HepG2 (cell line): ENCODE results near the gene ARHGAP45. TPM values are rescaled to one million over a fixed set of nuclear protein-coding genes. Genes with fewer than 3 reads are reported as not detected.
A peak's percentile ranks its signal among the peaks of the same experiment; 100 is the strongest.

Experiments
- BRD4 ChIP-seq: sonication (generic); formaldehyde crosslinking; IDR thresholded peaks from 2 replicates; pipeline ENCODE4 v1.4.0; 2020; ENCODE audit warnings: missing genetic modification reagents
- CEBPG ChIP-seq: IDR thresholded peaks from 2 replicates; pipeline ENCODE4 v1.6.1; 2016
- EP300 ChIP-seq, 3 experiments: sonication (generic) in 1 of 3; formaldehyde crosslinking in 1 of 3; IDR thresholded peaks; 2 replicates each; pipeline versions ENCODE4 v1.5.1 to v1.6.1; 2011 to 2020; ENCODE audit warnings: low read depth in 2 of 3, low read length in 2 of 3, borderline replicate concordance in 1 of 3, improper control_type of control experiment in 1 of 3, mild to moderate bottlenecking in 1 of 3, missing genetic modification reagents in 1 of 3, moderate library complexity in 1 of 3
- EZH2 ChIP-seq: conservative IDR thresholded peaks from 2 replicates; pipeline ENCODE4 v1.6.1; 2012; ENCODE audit warnings: mild to moderate bottlenecking, low read depth, low read length, moderate library complexity
- GPN1 ChIP-seq: sonication (generic); formaldehyde crosslinking; IDR thresholded peaks from 2 replicates; pipeline ENCODE4 v1.5.1; 2020; ENCODE audit warnings: missing genetic modification reagents, borderline replicate concordance
- JDP2 ChIP-seq: sonication (generic); formaldehyde crosslinking; IDR thresholded peaks from 2 replicates; pipeline ENCODE4 v1.8.1; 2022; ENCODE audit warnings: missing genetic modification reagents, borderline replicate concordance
- KMT2B ChIP-seq: IDR thresholded peaks from 2 replicates; pipeline ENCODE4 v1.6.1; 2016; ENCODE audit warnings: missing genetic modification reagents, missing compliant biosample characterization
- MED1 ChIP-seq: sonication (generic); formaldehyde crosslinking; IDR thresholded peaks from 2 replicates; pipeline ENCODE4 v1.4.0; 2020; ENCODE audit warnings: missing genetic modification reagents
- MLX ChIP-seq: IDR thresholded peaks from 2 replicates; pipeline ENCODE4 v1.6.1; 2016
- RBAK ChIP-seq: sonication (generic); formaldehyde crosslinking; IDR thresholded peaks from 2 replicates; pipeline ENCODE4 v1.5.1; 2020; ENCODE audit warnings: mild to moderate bottlenecking, missing genetic modification reagents
- TEAD3 ChIP-seq: optimal IDR thresholded peaks from 2 replicates; pipeline ENCODE3; 2016; ENCODE audit warnings: borderline replicate concordance
- ZFP90 ChIP-seq: sonication (generic); formaldehyde crosslinking; IDR thresholded peaks from 2 replicates; pipeline ENCODE4 v1.8.0; 2022; ENCODE audit warnings: missing genetic modification reagents, mild to moderate bottlenecking, inconsistent platforms, borderline replicate concordance
- ZIK1 ChIP-seq: sonication (generic); formaldehyde crosslinking; IDR thresholded peaks from 2 replicates; pipeline ENCODE4 v1.5.0; 2020; ENCODE audit warnings: mild to moderate bottlenecking, low read depth, missing genetic modification reagents, borderline replicate concordance
- ZMYM2 ChIP-seq: sonication (generic); formaldehyde crosslinking; IDR thresholded peaks from 2 replicates; pipeline ENCODE4 v1.8.0; 2022; ENCODE audit warnings: mild to moderate bottlenecking, missing genetic modification reagents
- ZNF124 ChIP-seq: sonication (generic); formaldehyde crosslinking; IDR thresholded peaks from 2 replicates; pipeline ENCODE4 v1.4.0; 2020; ENCODE audit warnings: missing genetic modification reagents
- ZNF354B ChIP-seq: sonication (generic); formaldehyde crosslinking; IDR thresholded peaks from 2 replicates; pipeline ENCODE4 v1.8.0; 2022; ENCODE audit warnings: mild to moderate bottlenecking, missing genetic modification reagents
- polyA plus RNA-seq, 8 experiments: library from polyadenylated mRNA; depleted of rRNA in 3 of 8; stranded (reverse) in 7 of 8; unstranded in 1 of 8; fragments of >200 nt; fragmentation: Illumina TruSeq in 4 of 8; extraction: Trizol in 4 of 8; gene quantifications; 2 replicates each; pipeline versions ENCODE4 v1.2.1 to v1.2.3, GENCODE V29; 2011 to 2016; ENCODE audit warnings: low read depth in 4 of 8, missing spikeins in 1 of 8, mixed read lengths in 1 of 8; ENCODE audit not compliant: insufficient read depth in 1 of 8
- total RNA-seq, 5 experiments: library from RNA; depleted of rRNA; stranded (reverse); fragments of >200 nt; fragmentation: Illumina TruSeq; extraction: Trizol; gene quantifications; 2 replicates each; pipeline ENCODE4 v1.2.3, GENCODE V29; 2016; ENCODE audit warnings: low read depth in 1 of 5
- TF ChIP-seq, protein P1 (sequence below): sonication (generic); formaldehyde crosslinking; conservative IDR thresholded peaks from 2 replicates; pipeline ENCODE4 v1.4.0; 2020; ENCODE audit warnings: missing genetic modification reagents
- TF ChIP-seq, protein P2 (sequence below): sonication (generic); formaldehyde crosslinking; IDR thresholded peaks from 2 replicates; pipeline ENCODE4 v1.4.0; 2020; ENCODE audit warnings: missing genetic modification reagents, borderline replicate concordance
- TF ChIP-seq, protein P3 (sequence below): sonication (generic); formaldehyde crosslinking; IDR thresholded peaks from 2 replicates; pipeline ENCODE4 v1.5.0; 2020; ENCODE audit warnings: missing genetic modification reagents, mild to moderate bottlenecking, borderline replicate concordance

The ARHGAP45 gene
- total and polyA plus RNA-seq, 2 of the 13 experiments (the other 11 are each of a cell fraction or from before 2014, with no cell fraction given), result 0.84 to 32.0 TPM

DNA sequence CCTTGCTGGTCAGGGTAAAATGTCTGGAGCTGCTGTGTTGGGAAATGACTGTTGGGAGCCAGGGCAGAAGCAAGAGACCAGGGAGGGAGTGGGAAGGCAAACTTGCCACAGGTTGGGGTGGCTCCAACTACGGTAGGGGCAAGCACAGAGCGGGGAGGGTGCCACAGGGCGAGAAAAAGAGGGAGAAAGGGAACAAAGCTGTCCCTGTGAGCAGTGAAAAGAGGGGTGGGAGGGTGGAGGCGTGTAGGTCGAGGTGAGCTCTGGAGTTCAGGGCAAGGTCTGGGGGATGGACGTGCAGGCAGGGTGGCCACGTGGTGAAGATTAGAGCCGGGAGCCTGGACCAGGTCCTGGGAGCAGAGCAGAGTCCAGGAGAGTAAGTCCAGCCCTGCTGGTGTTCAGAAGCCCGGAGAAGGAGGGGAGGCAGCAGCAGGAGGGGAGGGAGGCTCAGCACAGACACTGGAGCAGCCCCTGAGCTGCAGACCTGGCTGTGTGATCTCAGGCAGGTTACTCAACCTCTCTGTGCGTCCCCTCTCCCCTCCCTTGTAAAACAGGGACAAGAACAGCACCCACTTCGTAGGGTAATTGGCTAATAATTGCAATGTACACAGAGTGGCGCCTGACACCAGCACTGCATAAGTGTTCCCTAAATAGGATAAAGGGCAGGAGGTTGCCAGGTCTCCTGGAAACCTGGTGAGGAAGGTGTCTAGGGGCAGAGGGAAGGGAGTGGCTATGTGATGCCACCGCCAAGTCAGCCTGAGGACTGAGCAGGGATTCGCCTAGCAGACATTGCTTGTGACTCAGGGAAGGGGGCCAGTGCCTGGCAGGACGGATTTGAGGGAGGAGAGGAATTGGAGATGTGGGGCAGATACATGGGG, 31.4 kb downstream of the ARHGAP45 start (continued):
- TF ChIP-seq ZIK1 (CRISPR knock-in tag), result 0 out of 2 replicates have a peak, but pooled peaks have one; percentile 34
- no peak for TF ChIP-seq EZH2
- TF ChIP-seq, protein P1, sequence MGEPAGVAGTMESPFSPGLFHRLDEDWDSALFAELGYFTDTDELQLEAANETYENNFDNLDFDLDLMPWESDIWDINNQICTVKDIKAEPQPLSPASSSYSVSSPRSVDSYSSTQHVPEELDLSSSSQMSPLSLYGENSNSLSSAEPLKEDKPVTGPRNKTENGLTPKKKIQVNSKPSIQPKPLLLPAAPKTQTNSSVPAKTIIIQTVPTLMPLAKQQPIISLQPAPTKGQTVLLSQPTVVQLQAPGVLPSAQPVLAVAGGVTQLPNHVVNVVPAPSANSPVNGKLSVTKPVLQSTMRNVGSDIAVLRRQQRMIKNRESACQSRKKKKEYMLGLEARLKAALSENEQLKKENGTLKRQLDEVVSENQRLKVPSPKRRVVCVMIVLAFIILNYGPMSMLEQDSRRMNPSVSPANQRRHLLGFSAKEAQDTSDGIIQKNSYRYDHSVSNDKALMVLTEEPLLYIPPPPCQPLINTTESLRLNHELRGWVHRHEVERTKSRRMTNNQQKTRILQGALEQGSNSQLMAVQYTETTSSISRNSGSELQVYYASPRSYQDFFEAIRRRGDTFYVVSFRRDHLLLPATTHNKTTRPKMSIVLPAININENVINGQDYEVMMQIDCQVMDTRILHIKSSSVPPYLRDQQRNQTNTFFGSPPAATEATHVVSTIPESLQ (CRISPR knock-in tag), result no peak
- TF ChIP-seq KMT2B (CRISPR knock-in tag), result no peak
- peak; percentile 39; the same call in 1 of the 2 replicates for TF ChIP-seq MED1 (CRISPR knock-in tag)
- no peak for TF ChIP-seq ZFP90 (CRISPR knock-in tag)
- TF ChIP-seq ZMYM2, result peak; percentile 61; the same call in 1 of the 2 replicates
- no peak for TF ChIP-seq JDP2
- TF ChIP-seq BRD4 (CRISPR knock-in tag), result no peak; the same call in 1 of the 2 replicates
- TF ChIP-seq EP300 (IDR thresholded peaks at IDR 0.05; ENCODE audit: low read depth in 2 of 2, low read length in 2 of 2), result peak in 1 of 2 experiments; percentile 73; a peak in 3 of 4 replicates
- TF ChIP-seq EP300 (CRISPR knock-in tag; IDR thresholded peaks at IDR 0.05; ENCODE audit: borderline replicate concordance), result no peak; the same call in 1 of the 2 replicates
- TF ChIP-seq, protein P2, sequence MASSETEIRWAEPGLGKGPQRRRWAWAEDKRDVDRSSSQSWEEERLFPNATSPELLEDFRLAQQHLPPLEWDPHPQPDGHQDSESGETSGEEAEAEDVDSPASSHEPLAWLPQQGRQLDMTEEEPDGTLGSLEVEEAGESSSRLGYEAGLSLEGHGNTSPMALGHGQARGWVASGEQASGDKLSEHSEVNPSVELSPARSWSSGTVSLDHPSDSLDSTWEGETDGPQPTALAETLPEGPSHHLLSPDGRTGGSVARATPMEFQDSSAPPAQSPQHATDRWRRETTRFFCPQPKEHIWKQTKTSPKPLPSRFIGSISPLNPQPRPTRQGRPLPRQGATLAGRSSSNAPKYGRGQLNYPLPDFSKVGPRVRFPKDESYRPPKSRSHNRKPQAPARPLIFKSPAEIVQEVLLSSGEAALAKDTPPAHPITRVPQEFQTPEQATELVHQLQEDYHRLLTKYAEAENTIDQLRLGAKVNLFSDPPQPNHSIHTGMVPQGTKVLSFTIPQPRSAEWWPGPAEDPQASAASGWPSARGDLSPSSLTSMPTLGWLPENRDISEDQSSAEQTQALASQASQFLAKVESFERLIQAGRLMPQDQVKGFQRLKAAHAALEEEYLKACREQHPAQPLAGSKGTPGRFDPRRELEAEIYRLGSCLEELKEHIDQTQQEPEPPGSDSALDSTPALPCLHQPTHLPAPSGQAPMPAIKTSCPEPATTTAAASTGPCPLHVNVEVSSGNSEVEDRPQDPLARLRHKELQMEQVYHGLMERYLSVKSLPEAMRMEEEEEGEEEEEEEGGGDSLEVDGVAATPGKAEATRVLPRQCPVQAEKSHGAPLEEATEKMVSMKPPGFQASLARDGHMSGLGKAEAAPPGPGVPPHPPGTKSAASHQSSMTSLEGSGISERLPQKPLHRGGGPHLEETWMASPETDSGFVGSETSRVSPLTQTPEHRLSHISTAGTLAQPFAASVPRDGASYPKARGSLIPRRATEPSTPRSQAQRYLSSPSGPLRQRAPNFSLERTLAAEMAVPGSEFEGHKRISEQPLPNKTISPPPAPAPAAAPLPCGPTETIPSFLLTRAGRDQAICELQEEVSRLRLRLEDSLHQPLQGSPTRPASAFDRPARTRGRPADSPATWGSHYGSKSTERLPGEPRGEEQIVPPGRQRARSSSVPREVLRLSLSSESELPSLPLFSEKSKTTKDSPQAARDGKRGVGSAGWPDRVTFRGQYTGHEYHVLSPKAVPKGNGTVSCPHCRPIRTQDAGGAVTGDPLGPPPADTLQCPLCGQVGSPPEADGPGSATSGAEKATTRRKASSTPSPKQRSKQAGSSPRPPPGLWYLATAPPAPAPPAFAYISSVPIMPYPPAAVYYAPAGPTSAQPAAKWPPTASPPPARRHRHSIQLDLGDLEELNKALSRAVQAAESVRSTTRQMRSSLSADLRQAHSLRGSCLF (CRISPR knock-in tag), result no peak
- no peak for TF ChIP-seq ZNF354B (CRISPR knock-in tag)
- no peak; the same call in 1 of the 2 replicates for TF ChIP-seq RBAK (CRISPR knock-in tag)
- TF ChIP-seq, protein P3, sequence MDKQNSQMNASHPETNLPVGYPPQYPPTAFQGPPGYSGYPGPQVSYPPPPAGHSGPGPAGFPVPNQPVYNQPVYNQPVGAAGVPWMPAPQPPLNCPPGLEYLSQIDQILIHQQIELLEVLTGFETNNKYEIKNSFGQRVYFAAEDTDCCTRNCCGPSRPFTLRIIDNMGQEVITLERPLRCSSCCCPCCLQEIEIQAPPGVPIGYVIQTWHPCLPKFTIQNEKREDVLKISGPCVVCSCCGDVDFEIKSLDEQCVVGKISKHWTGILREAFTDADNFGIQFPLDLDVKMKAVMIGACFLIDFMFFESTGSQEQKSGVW (CRISPR knock-in tag), result no peak
- no peak for TF ChIP-seq ZNF124 (CRISPR knock-in tag)
- no peak for TF ChIP-seq TEAD3 (CRISPR knock-in tag)
- peak; percentile 83 for TF ChIP-seq MLX (CRISPR knock-in tag)
- TF ChIP-seq GPN1 (CRISPR knock-in tag), result no peak
- no peak for TF ChIP-seq CEBPG (CRISPR knock-in tag)
